Activated CD4-positive, alpha-beta T cell treated with anti-CD3 and anti-CD28 coated beads for 4 hours (primary cell): Measurements from ENCODE around the gene ZNF365.
"Not testable (repeated sequence)": the region's sequence is repeated elsewhere in the genome, so short reads cannot be mapped to it uniquely, and the experiment has no call there.

Experiments
- DNase-seq, 2 donors: peaks; one replicate each; pipeline ENCODE4 v3.0.0-alpha.2; 2020

The ZNF365 gene, protein sequence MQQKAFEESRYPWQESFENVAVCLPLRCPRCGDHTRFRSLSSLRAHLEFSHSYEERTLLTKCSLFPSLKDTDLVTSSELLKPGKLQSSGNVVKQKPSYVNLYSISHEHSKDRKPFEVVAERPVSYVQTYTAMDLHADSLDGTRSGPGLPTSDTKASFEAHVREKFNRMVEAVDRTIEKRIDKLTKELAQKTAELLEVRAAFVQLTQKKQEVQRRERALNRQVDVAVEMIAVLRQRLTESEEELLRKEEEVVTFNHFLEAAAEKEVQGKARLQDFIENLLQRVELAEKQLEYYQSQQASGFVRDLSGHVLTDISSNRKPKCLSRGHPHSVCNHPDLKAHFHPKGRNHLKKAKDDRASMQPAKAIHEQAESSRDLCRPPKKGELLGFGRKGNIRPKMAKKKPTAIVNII

GRCh38 chr10:62373995-62374861, at the start of gene ZNF365:
Gene ZNF365, plus strand, starts transcription at chr10:62374369. Its CDS starts 1,825 bp downstream, at chr10:62376194.
- DNase-seq: peak; percentile 18 to 36

DNA sequence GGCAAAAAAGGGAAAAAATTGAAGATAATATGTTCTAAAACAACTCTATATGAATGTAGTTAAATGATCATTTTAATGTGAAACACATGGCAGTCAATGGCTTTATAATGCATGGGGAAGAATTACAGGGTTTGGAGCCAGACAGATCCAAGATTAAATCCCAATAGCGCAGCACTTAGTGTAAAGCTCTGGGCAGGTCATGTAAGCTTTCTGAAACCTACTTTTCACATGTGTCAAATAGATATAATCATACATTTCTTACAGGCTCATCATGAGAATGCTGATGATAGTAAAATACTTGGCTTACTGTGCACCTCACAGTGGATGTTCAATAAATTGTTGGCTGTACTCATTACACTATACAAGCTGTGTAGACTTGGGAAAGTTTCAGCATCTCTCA, 48.0 kb upstream of the ZNF365 start:
- DNase-seq: no peak

DNA sequence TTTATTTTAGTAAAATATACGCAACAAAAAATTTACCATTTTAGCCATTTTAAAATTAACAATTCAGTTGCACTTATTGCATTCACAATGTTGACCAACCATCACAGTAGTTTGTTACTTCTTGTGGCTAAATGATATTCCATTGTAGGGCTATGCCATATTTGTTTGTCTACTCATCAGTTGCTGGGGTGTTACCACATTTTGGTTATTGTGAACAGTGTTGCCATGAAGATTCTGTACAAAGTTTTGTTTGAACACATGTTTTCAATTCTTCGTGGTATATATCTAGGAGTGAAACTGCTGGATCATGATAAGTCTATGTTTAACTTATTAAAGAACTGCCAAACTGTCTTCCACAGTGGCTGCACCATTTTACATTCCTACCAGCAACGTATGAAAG, 46.3 kb upstream of the ZNF365 start:
- DNase-seq: no peak

DNA sequence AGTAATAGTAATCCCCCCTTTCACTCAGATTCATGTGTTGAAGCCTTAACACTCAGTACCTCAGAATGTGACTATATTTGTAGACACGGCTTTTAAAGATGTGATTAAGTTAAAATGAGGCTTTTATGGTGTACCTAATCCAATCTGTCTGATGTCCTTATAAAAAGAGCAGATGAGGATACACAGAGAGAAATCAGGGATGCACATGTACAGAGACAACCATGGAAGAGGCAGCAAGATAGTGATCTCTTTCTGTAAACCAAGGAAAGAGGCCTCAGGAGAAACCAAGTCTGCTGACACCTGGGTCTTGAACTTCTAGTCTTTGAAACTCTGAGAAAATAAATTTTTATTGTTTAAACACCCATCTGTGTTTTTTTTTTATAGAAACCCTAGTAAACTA, 44.0 kb upstream of the ZNF365 start:
- no peak for DNase-seq

DNA sequence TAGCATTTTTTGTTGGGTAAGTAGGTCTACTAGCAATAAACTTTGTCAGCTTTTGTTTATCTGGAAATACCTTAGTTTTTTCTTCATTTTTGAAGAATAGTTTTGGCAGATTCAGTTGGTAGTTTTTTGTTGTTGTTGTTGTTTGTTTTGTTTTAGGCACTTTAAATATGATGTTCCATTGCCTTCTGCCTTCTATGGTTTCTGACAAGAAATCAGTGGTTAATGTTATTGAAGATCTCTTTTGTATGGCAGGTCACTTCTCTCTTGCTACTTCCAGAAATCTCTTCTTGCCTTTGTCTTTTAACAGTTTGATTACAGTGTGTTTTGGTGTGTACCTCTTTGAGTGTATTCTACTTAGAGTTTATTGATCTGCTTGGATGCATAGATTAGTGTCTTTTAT, 41.8 kb upstream of the ZNF365 start:
- DNase-seq: no peak

GRCh38 chr10:62333135-62333889, 40.9 kb upstream of the ZNF365 start:
- no peak for DNase-seq

GRCh38 chr10:62333988-62334682, 40.0 kb upstream of the ZNF365 start:
- DNase-seq: no peak

GRCh38 chr10:62335326-62335725, 38.8 kb upstream of the ZNF365 start:
- DNase-seq: no peak

GRCh38 chr10:62336404-62336803, 37.8 kb upstream of the ZNF365 start:
- no peak for DNase-seq

DNA sequence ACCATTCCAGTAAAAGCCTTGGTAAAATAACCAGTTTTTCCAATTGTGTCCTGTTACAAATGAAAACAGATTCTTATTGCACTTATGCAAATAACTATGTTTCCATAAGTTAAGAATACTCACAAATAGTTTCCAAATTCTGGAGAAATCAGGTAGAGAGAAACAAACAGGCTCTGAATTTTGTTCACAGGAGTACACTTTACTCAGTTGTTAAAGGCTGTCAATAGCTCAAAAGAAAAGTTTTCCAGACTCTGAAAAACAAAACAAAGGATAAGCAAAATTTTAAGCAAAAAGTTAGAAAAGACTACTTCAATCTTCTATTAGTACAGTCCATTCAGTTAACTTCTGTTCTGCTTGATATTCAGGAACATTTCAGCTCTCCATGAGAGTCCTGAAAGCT, 32.8 kb upstream of the ZNF365 start:
- no peak for DNase-seq

DNA sequence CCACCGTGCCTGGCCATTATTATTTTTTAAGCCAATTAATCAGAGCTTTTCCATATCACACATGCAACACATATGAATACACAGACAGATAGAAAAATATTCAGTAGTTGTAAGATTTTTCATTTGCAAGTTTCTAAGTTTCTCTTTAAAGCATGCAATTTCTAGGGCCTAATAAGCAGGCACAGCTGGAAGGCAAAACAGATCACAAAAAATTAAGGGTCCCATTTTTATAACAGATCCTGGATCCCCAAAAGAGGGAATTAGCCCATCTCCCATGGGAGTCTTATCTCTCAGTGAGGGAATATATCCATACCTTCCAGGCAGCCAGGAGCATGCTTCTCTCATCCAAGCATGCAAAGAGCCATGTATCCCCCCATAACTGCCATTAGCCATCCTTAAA, 31.2 kb upstream of the ZNF365 start:
- DNase-seq: no peak

- DNase-seq: no peak
Observed at GRCh38 chr10:62348029-62348428, 26.1 kb upstream of the ZNF365 start.

DNA sequence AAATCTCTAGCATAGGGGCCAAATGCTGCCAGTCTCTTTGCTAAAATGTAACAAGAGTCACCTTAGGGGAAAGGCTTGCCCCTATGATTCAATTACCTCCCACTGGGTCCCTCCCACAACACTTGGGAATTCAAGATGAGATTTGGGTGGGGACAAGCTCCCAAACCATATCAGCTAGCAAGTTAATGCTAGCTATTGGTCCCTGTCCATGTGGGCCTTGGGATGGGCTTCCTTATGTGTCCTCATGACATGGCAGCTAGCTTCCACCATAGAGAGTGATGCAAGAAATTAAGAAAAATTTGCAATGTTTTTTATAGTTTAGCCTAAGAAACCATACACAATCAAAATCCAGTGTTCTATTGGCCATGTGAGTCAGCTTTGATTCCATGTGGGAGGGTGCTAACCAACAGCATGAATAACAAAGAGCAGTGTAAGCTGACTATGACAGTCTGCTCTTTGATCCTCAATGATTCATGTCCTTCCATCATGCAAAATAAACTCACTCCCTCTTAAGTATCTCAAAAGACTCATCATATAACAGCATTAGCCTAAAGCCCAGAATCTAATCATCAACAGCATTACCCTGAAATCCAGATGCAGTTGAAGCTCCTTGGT, 21.7 kb upstream of the ZNF365 start:
- peak; percentile 12 to 30 for DNase-seq

DNA sequence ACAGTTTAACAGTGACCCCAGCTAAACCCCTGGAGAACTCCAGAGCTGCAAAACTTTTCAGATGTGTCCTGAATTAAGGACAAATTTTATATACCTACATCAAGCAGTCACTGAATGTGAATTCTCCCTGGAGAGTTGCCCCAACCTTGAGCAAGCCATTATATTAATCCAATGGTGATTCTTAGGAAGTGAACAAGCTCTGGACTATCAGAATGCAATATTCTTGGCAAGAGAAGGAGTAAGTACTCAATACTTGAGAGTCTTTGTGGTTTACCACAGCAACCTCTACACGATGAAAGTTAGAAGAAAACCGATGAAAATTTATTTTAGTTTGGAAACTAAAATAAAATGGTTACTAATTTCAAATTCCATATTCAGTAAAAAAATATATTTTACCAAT, 19.3 kb upstream of the ZNF365 start:
- DNase-seq: no peak

DNA sequence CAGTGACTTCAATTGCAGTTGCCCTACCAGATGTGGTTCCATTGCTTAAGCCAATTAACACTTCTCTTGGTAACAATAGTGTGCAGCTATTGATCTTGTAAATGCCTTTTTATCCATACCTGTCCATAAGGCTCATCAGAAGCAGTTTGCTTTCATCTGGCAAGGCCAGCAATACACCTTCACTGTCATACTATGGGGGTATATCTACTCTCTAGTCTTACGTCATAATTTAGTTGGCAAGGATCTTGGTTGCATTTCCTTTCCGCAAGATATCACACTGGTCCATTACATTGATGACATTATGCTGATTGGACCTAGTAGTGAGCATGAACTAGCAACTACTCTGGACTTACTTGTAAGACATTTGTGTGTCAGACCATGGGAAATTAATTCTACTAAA, 17.7 kb upstream of the ZNF365 start:
- no peak for DNase-seq

DNA sequence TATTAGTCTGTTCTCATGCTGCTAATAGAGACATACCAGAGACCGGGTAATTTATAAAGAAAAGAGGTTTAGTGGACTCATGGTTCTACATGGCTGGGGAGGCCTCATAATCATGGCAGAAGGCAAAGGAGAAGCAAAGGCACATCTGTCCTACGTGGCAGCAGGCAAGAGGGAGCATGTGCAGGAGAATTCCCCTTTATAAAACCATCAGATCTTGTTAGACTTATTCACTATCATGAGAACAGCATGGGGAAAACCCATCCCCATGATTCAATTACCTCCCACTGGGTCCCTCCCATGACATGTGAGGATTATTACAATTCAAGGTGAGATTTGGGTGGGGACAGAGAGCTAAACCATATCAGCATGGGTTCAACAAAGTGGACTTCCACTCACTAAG, 16.0 kb upstream of the ZNF365 start:
- DNase-seq: not testable (repeated sequence)

- DNase-seq: no peak
Observed at GRCh38 chr10:62373639-62373994, 552 bp upstream of the ZNF365 start.

- DNase-seq: no peak
Observed at GRCh38 chr10:62374862-62375710, 917 bp downstream of the ZNF365 start.

DNA sequence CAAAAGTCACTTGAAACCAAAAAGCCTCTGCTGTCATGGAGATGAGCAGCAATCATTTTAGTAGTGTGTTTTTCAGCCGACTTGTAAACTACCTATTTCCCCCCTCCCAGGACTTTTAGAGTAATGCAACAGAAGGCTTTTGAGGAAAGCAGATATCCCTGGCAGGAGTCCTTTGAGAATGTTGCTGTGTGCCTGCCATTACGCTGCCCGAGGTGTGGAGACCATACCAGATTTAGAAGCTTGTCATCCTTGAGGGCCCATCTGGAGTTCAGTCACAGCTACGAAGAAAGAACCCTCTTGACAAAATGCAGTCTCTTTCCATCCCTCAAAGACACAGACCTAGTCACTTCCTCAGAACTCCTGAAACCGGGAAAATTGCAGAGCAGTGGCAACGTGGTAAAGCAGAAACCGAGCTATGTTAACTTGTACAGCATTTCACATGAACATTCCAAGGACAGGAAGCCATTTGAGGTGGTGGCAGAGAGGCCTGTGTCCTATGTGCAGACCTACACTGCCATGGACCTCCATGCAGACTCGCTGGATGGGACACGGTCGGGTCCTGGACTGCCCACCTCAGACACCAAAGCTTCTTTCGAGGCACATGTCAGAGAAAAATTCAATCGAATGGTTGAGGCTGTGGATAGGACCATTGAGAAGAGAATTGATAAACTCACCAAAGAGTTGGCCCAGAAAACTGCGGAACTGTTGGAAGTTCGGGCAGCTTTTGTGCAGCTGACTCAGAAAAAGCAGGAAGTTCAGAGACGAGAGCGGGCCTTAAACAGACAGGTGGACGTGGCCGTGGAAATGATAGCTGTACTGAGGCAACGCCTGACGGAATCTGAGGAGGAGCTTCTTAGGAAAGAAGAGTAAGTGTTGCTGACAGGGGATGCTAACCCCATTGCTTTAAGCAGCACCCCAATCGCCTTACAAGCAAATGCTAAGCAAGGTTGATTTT, 2.2 kb downstream of the ZNF365 start:
- no peak for DNase-seq

DNA sequence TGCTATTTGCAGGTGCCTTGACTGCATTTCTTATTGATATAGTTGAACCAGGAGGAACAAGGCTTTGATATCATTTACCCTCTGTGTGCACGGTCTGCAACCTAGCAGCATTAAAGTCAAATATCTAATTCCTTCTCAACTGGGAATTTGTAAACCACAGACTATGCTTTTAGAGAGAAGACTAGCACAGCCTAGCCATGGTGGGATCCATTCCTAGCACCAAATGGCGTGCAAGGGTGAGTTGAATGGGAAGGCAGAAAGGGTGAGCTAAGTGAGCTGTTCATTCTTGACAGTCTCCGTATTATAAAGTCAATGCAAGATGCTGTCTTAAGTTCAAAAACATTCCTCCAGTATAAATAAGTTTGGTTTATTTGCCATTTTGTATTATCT, 2.9 kb downstream of the ZNF365 start:
- no peak for DNase-seq
